Esophagus squamous epithelium (tissue), 4 donors: ENCODE data around the gene GABRA5.

Experiments used
- POLR2A ChIP-seq, 4 donors: fragments of 450-650 bp; IDR thresholded peaks; one replicate each; pipeline ENCODE4 v1.6.1; 2017; ENCODE audit warnings: antibody characterized with exemption in 4 of 4, mild to moderate bottlenecking in 4 of 4, moderate library complexity in 3 of 4
- TF ChIP-seq, protein P1 (sequence below), 6 experiments: fragments of 450-650 bp in 4 of 6; fragments of 200-600 bp in 2 of 6; sonication (generic) in 2 of 6; IDR thresholded peaks; one replicate each; pipeline ENCODE4 v1.5.1; 2016 to 2019; ENCODE audit warnings: antibody characterized with exemption in 6 of 6, mild to moderate bottlenecking in 4 of 6, moderate library complexity in 4 of 6

DNA sequence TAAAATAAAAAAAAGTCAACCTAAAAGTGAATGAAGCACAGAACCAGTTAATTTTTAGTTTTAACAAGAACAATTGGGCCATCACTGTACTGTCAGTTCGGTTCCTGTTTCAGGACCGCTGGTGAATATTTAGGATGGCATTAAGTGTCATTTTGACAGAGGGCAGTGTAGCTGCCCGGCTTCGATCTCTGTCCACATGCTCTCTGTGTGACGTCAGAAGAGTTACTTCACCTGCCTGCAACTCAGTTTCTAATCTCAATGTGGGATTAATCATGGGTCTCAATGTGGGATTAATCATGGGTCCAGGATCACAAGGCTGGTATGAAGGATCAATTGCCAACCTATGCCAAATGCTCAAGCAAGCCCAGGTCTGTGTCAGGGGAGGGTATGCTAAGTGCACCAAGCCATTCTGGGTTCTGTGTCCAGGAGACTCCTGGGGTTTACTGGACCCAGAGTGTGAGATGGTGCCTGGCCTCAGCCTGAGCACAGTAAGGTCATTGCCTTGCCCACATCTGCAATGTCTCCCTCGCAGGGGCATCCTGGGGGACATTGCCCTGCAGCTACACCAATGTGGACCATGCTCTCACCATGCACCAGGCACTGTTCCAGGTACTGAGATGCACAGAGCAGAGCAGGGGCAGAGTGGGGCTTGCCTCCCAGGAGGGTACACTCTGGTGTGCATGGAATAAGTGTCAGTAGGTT is 8.1 kb downstream of the GABRA5 start:
- TF ChIP-seq, protein P1, sequence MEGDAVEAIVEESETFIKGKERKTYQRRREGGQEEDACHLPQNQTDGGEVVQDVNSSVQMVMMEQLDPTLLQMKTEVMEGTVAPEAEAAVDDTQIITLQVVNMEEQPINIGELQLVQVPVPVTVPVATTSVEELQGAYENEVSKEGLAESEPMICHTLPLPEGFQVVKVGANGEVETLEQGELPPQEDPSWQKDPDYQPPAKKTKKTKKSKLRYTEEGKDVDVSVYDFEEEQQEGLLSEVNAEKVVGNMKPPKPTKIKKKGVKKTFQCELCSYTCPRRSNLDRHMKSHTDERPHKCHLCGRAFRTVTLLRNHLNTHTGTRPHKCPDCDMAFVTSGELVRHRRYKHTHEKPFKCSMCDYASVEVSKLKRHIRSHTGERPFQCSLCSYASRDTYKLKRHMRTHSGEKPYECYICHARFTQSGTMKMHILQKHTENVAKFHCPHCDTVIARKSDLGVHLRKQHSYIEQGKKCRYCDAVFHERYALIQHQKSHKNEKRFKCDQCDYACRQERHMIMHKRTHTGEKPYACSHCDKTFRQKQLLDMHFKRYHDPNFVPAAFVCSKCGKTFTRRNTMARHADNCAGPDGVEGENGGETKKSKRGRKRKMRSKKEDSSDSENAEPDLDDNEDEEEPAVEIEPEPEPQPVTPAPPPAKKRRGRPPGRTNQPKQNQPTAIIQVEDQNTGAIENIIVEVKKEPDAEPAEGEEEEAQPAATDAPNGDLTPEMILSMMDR (IDR thresholded peaks at IDR 0.05) = no peak
- no peak for TF ChIP-seq POLR2A (IDR thresholded peaks at IDR 0.05)
